GM12892 (cell line): ENCODE measurements around the gene TBC1D5. TPM values are rescaled to one million over a fixed set of nuclear protein-coding genes. Genes with fewer than 3 reads are reported as not detected.
A peak's percentile ranks its signal among the peaks of the same experiment; 100 is the strongest.
"Not testable (repeated sequence)": the region's sequence is repeated elsewhere in the genome, so short reads cannot be mapped to it uniquely, and the experiment has no call there.

Source experiments
- DNase-seq: peaks from one replicate; pipeline ENCODE4 v3.0.0; 2011; ENCODE audit not compliant: insufficient read length
- FAIRE-seq: peaks from 2 replicates; lab custom pipeline; 2011; peaks lifted over from hg19 to GRCh38; lab: Jason Lieb, UNC
- POLR2A ChIP-seq: IDR thresholded peaks from 2 replicates; pipeline ENCODE4 v1.6.1; 2011; ENCODE audit warnings: low read depth, low read length, control low read depth
- POLR2AphosphoS5 ChIP-seq: IDR thresholded peaks from 2 replicates; pipeline ENCODE4 v1.6.1; 2011; ENCODE audit warnings: low read depth, low read length, control low read depth
- TAF1 ChIP-seq: IDR thresholded peaks from 2 replicates; pipeline ENCODE4 v1.6.1; 2011; ENCODE audit warnings: low read depth, mild to moderate bottlenecking, control low read depth, low read length, borderline replicate concordance
- polyA plus RNA-seq: library from polyadenylated mRNA; unstranded; fragments of >200 nt; gene quantifications from one replicate; pipeline ENCODE4 v1.2.1, GENCODE V29; 2012; ENCODE audit warnings: missing spikeins, inconsistent platforms; ENCODE audit not compliant: missing spikeins

Gene TBC1D5, protein sequence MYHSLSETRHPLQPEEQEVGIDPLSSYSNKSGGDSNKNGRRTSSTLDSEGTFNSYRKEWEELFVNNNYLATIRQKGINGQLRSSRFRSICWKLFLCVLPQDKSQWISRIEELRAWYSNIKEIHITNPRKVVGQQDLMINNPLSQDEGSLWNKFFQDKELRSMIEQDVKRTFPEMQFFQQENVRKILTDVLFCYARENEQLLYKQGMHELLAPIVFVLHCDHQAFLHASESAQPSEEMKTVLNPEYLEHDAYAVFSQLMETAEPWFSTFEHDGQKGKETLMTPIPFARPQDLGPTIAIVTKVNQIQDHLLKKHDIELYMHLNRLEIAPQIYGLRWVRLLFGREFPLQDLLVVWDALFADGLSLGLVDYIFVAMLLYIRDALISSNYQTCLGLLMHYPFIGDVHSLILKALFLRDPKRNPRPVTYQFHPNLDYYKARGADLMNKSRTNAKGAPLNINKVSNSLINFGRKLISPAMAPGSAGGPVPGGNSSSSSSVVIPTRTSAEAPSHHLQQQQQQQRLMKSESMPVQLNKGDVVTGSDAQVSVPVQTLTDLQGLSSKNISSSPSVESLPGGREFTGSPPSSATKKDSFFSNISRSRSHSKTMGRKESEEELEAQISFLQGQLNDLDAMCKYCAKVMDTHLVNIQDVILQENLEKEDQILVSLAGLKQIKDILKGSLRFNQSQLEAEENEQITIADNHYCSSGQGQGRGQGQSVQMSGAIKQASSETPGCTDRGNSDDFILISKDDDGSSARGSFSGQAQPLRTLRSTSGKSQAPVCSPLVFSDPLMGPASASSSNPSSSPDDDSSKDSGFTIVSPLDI
- polyA plus RNA-seq = 29.0 TPM

DNA sequence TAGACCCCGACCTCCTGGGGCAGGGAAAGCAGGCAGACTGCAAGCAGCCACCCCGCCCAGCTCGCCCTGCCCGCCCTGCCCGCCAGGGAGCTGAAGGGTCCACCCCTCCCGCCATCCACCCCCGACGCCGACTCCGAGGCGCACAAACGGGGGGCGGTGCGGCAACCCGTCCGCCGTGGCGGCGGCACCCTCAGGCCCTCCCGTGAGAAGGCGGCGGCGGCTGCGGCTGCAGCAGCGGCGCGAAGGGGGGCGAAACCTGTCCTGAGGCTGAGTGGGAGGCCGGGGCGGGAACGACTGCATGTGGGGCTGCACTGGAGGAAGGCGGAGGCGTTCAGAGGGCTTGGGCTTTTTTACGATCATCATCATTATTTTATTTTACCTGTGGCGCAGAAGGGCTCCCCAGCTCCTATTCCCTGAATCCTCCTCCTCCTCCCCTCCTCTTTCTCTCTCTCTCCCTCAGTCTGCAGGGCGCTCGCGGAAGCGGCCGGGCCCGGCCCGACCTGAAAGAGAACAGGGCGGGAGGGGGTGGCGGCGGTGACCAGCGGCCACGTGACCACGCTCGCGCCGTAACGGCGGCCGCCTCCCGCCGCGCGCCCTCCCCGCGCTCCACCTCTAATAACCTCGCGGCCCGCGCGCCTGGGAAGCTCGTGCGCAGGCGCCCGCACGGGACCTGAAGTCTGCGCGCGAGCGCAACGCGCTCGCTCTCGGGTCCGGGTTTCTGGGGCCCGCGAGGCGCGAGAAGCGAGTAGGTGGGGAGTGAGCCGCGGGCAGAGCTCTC is at the start of gene TBC1D5:
Gene TBC1D5 (minus strand): TSS at position 530 of the 778 bp plus-strand sequence. CDS start 234,061 bp downstream, outside the sequence.
- DNase-seq (peak; percentile 85), FAIRE-seq (peak; percentile 90)
- peak; percentile 56; the same call in 1 of the 2 replicates for TF ChIP-seq POLR2AphosphoS5
- TF ChIP-seq TAF1 = peak; percentile 47; the same call in 1 of the 2 replicates
- TF ChIP-seq POLR2A = peak; percentile 88

GRCh38 chr3:17783426-17783825 is 41.0 kb upstream of the TBC1D5 start:
- FAIRE-seq (no peak), DNase-seq (no peak)
- TF ChIP-seq POLR2A (no peak), POLR2AphosphoS5 (no peak), TAF1 (no peak)

- FAIRE-seq (peak; percentile 58), DNase-seq (no peak)
- TF ChIP-seq TAF1 (no peak), POLR2A (no peak), POLR2AphosphoS5 (no peak)
These were observed 40.3 kb upstream of the TBC1D5 start for GRCh38 chr3:17782751-17783150.

GRCh38 chr3:17780369-17780768 is 37.9 kb upstream of the TBC1D5 start:
- not testable (repeated sequence) for FAIRE-seq, DNase-seq

GRCh38 chr3:17779304-17780250 is 37.1 kb upstream of the TBC1D5 start:
- FAIRE-seq, DNase-seq: not testable (repeated sequence)

- DNase-seq, FAIRE-seq: not testable (repeated sequence)
These were observed 34.9 kb upstream of the TBC1D5 start for GRCh38 chr3:17777326-17777725.

- DNase-seq (no peak), FAIRE-seq (no peak)
- TF ChIP-seq TAF1 (no peak), POLR2AphosphoS5 (no peak), POLR2A (no peak)
These were observed 32.6 kb upstream of the TBC1D5 start for GRCh38 chr3:17775073-17775472.

- FAIRE-seq, DNase-seq: not testable (repeated sequence)
These were observed 31.9 kb upstream of the TBC1D5 start for GRCh38 chr3:17774180-17774910.

DNA sequence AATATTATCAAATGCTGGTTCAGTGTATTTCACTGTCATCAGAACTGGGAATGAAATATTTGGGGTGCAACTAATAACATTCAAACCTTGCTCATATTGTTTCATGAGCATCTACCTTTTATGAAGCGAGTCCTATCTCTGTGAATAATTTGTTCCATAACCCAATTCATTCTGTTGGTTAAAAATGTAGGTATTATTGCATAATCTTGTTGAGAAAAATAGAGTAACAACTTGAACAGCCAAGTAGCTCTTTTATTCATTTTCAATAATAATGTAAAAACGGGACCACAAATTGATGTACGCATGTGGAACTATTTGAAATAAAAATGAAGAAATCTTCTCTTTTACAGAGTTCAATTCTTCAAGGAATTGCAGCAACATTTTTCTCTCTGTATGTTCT is 30.1 kb upstream of the TBC1D5 start:
- no peak for TF ChIP-seq POLR2A
- TF ChIP-seq TAF1 = no peak
- TF ChIP-seq POLR2AphosphoS5 = no peak
- no peak for DNase-seq
- no peak for FAIRE-seq
